ENCODE measurements around the gene ALDH1A3. TPM values are rescaled to one million over a fixed set of nuclear protein-coding genes. Genes with fewer than 3 reads are reported as not detected.

The ALDH1A3 gene
- polyA plus RNA-seq, 1 experiment, result 1.1 TPM

- H3K36me3 ChIP-seq (ENCODE audit: control insufficient read depth, insufficient read depth, low read length), result no peaks in the 10 kb centered on the region
- TF ChIP-seq CTCF (IDR thresholded peaks at IDR 0.05; ENCODE audit: insufficient read depth, low read depth, low read length), result no peak
- POLR2A ChIA-PET, result no interaction called here
- H3K27me3 ChIP-seq (ENCODE audit: control insufficient read depth, insufficient read depth, low read length), result no peaks in the 10 kb centered on the region
- no peak for DNase-seq (ENCODE audit: low read depth)
- CTCF ChIA-PET, result interaction anchor here (0.6 to 1.3 kb wide), 4 partner anchors 18 to 110 kb away, joined by 3 to 6 read pairs (median 4); partner anchors contain the start of gene LRRK1
- H3K4me3 ChIP-seq (ENCODE audit: low read depth, low read length), result no peak overlapping the region
These were observed 20.6 kb downstream of the ALDH1A3 start for GRCh38 chr15:100900136-100900794.

- ChIA-PET POLR2A (interaction anchor here (0.6 kb wide), 1 partner anchor 1460 kb away, joined by 3 read pairs; no protein-coding TSS in a partner anchor), CTCF (interaction anchor here (3.0 kb wide), 1 partner anchor 18 kb away, joined by 16 read pairs; the partner anchor contains the start of gene LRRK1)
- no peak overlapping the region for H3K4me3 ChIP-seq (ENCODE audit: low read depth, low read length)
- no peaks in the 10 kb centered on the region for H3K27me3 ChIP-seq (ENCODE audit: control insufficient read depth, insufficient read depth, low read length)
- DNase-seq (ENCODE audit: low read depth), result no peak
- no peaks in the 10 kb centered on the region for H3K36me3 ChIP-seq (ENCODE audit: control insufficient read depth, insufficient read depth, low read length)
- TF ChIP-seq CTCF (IDR thresholded peaks at IDR 0.05; ENCODE audit: insufficient read depth, low read depth, low read length), result no peak
These were observed 21.2 kb downstream of the ALDH1A3 start for GRCh38 chr15:100900795-100901169.

GRCh38 chr15:100901296-100901695, 21.7 kb downstream of the ALDH1A3 start:
- ChIA-PET CTCF (interaction anchor here (0.9 to 3.0 kb wide), 4 partner anchors 9 to 230 kb away, joined by 3 to 16 read pairs (median 4); partner anchors contain the start of gene LRRK1), POLR2A (interaction anchor here (0.6 to 0.7 kb wide), 2 partner anchors 89 to 1460 kb away, joined by 3 read pairs; no protein-coding TSS in a partner anchor)
- TF ChIP-seq CTCF (IDR thresholded peaks at IDR 0.05; ENCODE audit: insufficient read depth, low read depth, low read length), result no peak
- H3K4me3 ChIP-seq (ENCODE audit: low read depth, low read length), result no peak overlapping the region
- no peaks in the 10 kb centered on the region for H3K36me3 ChIP-seq (ENCODE audit: control insufficient read depth, insufficient read depth, low read length)
- DNase-seq (ENCODE audit: low read depth), result no peak
- no peaks in the 10 kb centered on the region for H3K27me3 ChIP-seq (ENCODE audit: control insufficient read depth, insufficient read depth, low read length)

GRCh38 chr15:100901702-100902435, 22.2 kb downstream of the ALDH1A3 start:
- H3K4me3 ChIP-seq (ENCODE audit: low read depth, low read length), result no peak overlapping the region
- ChIA-PET CTCF (interaction anchor here (0.9 to 3.0 kb wide), 5 partner anchors 9 to 230 kb away, joined by 3 to 16 read pairs (median 3); partner anchors contain the start of gene LRRK1), POLR2A (interaction anchor here (0.7 kb wide), 1 partner anchor 89 kb away, joined by 3 read pairs; no protein-coding TSS in a partner anchor)
- DNase-seq (ENCODE audit: low read depth), result no peak
- H3K36me3 ChIP-seq (ENCODE audit: control insufficient read depth, insufficient read depth, low read length), result no peaks in the 10 kb centered on the region
- no peaks in the 10 kb centered on the region for H3K27me3 ChIP-seq (ENCODE audit: control insufficient read depth, insufficient read depth, low read length)
- TF ChIP-seq CTCF (IDR thresholded peaks at IDR 0.05; ENCODE audit: insufficient read depth, low read depth, low read length), result no peak

All from BJ (cell line).